ENCODE measurements around the gene HPCAL1. TPM values are rescaled to one million over a fixed set of nuclear protein-coding genes. Genes with fewer than 3 reads are reported as not detected.

Gene HPCAL1
- polyA plus RNA-seq, 3 donors, result 28.0 to 31.3 (median 31.2) TPM

- no peak for DNase-seq
These were observed 36.5 kb upstream of the HPCAL1 start for GRCh38 chr2:10266133-10266620.

DNA sequence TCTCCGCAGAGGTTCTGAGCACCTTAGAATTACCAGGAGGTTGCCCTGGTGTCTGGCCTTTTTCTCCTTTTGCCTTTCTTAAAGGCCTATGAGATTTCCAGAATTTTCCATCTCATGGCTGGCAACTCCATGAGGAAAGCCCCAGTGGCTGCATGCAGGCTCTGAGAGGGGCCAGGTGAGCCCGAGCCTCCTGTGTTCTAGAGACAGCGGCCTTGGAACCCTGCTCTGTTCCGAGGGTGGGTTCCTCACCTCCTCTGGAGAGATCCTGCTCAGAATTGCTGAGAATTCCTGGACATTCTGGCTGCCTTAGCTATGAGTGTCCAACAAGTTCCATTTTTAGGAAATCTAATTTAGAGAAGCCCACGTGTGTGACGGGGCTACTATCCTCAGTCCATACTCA, 35.7 kb upstream of the HPCAL1 start:
- no peak for DNase-seq

DNA sequence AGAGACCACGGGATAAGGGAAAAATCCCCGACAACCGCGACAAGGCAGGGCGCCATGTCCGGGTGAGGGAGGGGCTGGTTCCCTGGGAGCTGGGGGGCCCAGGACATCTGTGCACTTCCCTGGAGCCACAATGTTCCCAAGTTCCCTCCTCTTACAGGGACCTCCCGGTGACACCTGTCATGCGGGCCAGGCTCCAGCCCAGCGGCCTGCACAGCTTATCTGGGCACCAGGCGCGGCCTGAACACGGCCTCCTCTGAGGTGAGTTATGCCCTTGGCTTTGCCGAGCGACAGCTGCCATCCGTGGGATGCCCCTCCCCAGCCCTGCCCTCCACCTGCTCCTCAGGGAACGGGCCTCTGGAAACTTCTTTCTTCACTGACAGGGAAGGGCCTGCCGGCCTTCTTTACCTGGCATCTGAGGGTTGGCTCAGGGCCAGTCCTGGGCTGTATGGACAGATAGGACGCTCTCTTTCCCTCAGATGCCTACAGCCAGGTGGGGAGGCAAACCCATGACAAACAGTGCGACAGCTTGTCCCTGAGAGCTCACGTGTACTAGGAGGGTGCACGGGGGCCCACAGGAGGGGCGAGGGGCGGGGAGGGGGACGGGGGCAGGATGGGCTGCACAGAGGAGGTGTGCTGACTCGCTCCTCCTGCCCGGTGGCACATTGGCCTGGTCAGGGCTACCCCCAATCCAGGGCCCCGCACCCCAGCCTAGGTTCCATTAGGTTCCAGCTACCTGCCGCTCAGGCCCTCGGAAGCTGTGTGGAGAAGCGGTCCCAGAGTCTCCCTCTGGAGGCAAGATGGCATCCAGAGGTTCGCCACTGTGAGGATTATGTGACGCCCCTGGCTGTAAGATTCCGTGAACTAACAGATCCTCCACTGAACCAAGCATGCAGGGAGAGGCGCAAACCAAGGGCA, 34.9 kb upstream of the HPCAL1 start:
- DNase-seq, result no peak

DNA sequence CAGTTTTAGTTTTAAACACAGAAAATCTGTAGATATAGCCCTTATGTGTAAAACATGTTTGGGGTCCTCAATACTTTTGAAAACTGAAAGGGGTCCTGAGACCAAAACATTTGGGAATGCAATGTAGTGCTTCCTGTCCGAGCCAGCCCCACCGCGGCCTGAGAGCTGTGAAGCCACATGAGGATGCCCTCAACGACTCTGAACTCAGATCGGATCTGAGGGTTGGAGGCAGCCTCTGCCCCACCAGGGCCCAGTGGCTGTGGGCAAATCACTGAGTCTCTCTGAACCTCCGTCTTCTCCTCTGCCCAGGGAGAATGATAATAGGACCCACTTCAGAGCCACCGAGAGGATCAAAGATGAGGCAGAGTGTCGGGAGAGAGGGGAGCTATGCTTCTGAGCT, 33.4 kb upstream of the HPCAL1 start:
- no peak for DNase-seq

- DNase-seq, result no peak
These were observed 32.7 kb upstream of the HPCAL1 start for GRCh38 chr2:10269711-10270610.

GRCh38 chr2:10271509-10271908, 31.2 kb upstream of the HPCAL1 start:
- DNase-seq, result no peak

GRCh38 chr2:10271946-10272345, 30.8 kb upstream of the HPCAL1 start:
- DNase-seq, result no peak

- DNase-seq, result no peak
These were observed 30.2 kb upstream of the HPCAL1 start for GRCh38 chr2:10272464-10272863.

- no peak for DNase-seq
These were observed 29.2 kb upstream of the HPCAL1 start for GRCh38 chr2:10273215-10274175.

- DNase-seq, result no peak
These were observed 28.3 kb upstream of the HPCAL1 start for GRCh38 chr2:10274376-10274775.

DNA sequence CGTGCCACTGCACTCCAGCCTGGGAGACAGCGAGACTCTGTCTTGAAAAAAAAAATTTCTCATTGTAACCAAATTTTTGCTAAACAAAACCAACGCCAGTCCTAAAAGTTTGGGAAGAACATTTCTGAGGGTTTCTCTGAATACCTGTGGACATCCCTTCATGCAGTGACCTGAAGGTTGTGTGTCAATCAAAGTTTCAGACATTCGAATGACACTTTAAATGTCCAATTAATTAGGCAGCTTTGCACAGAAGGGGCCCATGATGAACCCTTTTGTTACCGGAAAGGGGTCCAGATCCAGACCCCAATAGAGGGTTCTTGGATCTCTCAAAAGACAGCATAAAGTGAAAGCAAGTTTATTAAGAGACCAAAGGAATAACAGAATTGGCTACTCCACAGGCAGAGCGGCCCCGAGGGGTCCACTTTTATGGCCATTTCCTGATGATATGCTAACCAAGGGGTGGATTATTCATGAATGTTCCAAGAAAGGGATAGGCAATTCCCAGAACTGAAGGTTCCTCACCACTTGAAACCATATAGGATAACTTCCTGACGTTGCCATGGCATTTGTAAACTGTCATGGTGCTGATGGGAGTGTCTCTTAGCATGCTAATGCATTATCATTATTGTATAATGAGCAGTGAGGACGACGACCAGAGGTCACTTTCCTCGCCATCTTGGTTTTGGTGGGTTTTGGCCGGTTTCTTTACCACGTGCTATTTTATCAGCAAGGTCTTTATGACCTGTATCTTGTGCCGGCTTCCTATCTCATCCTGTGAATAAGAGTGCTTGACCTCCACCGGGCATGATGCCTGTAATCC, 27.5 kb upstream of the HPCAL1 start:
- DNase-seq, result no peak

DNA sequence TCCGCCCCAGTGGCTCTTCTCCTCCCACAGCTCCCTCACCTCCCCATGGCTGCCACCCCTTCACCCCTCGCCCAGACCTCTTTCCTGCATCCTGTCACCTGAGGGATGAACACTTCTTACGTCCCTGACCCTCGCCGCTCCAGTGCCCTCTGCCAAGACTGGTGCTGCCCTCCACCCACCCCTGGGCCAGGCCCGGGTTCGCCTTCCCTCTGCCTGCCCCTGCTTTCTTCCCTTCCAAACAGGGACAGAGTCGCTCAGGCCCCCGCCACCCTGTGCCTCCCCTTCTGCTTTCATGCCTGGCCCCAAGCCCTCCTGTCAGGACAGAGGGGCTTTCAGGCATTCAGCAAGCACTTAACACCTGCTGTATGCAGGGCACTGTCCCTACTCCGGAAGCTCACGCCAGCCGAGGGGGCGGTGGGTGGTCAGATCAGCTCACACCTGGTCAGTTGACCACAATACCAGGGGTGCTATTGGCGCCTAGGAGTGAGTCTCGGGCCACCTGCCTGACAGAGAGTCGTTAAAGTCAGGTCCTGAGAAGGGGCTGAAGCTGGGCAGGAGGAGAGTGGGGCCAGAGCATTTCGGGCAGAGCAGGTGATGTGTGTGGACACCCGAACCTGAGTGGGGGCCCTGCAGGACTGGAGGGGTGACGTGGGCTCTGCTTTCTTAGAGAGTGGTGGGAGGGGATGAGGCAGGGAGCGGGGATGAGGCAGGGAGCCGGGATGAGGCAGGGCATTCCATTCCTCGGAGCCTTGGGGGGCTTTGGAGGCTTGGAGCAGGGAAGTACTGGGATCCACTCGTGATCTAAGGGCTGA, 26.0 kb upstream of the HPCAL1 start:
- DNase-seq, result no peak

DNA sequence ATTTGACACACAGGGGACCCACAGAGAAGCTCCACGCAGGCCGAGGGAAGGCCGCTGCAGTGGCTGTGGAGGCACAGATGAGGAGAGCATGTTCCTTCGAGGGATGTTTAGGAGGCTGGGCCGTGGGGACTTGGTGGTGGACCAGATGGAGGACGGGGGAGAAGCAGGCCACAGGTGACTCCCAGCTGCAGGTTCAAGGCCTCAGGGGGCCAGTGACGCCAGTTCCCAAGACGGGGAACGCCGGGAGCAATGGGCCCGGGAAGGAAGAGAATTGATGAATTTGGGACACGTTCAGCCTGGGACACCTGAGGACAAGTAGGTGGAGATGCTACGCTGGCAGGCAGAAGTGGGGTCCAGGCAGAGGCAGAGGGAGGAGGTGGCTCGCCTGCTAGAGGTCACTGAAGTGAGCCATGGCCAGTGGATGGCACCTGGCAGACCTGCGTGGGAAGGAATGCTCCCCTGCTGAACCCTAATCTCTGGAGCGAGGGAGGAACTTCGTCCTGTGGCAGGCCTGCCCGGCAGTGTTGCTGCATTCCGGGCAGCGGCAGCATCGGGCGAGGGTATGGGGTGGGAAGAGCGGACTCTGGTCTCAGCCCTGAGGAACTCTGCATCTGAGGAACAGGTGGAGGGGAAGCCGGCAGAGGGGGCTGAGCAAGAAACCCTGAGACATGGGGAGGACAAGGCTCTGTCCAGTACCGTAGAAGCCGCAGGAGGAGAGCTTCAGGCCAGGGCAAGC, 25.2 kb upstream of the HPCAL1 start:
- DNase-seq, result peak; percentile 54

GRCh38 chr2:10278029-10278762, 24.5 kb upstream of the HPCAL1 start:
- peak; percentile 50 for DNase-seq

DNA sequence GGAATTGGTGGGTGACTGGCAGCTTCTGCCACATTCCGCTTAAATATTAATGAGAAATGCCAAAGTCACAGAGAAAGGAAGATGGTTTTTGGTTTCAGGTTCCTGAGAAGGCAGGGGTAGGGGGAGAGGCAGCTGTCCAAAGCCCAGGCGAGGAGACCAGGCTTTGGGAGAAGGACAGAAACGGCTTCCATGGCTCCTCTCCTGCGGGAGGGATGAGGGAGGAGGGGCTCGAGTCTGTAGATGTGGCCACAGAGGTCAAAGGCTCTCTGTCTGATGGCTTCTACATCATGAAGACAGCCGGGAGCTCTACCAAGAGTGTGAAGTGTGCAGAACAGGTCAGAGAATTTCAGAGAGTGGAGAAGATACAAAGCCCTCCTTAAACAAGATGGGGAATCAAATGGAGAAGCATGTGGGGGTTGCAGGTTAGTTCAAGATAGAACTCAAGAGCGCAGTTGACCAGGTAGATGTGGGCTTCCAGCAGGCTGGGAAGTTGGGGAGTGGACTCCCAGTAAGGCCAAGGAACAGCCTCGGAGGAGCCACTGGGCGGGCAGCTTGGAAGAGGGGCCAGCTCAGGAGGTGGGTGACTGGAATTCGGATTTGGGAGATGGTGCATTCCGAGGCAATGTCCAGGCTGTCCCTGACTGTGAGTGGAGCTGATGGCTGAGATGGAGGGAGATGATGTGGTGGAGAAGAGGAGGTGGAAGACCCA, 23.8 kb upstream of the HPCAL1 start:
- DNase-seq, result no peak

GRCh38 chr2:10279472-10279870, 23.2 kb upstream of the HPCAL1 start:
- DNase-seq, result no peak

DNA sequence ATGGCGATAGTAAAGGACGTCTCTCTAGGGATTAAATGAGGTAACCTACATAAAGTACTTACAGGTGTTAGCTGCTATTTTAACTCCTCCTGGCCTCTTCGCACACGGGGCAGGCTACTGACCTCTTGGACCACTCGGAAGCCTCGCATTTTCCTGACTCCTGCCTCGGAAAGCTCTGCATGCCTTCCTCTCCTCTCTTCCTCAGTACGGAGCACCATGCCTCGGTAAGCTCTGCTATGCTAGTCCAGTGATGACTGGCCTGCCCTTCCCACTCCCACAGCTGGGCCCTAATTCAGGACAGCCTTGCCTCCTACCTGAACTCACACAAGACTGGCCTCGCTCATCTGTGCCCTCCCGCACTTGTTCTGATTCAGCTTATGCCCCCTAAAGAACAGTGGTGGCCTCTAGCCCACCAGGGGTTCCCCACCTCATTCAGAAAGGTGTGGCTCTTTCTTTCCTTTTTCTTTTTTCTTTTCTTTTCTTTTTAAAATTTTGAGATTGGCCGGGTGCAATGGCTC, 22.7 kb upstream of the HPCAL1 start:
- no peak for DNase-seq
